Inflammatory macrophage treated with lipopolysaccharide for 4 hours (primary cell): Measurements from ENCODE around the gene ADAP2.
"Not testable (repeated sequence)": the region's sequence is repeated elsewhere in the genome, so short reads cannot be mapped to it uniquely, and the experiment has no call there.

Experiments used
- DNase-seq: peaks from one replicate; pipeline ENCODE4 v3.0.0-alpha.2; 2020

The ADAP2 gene

GRCh38 chr17:30931582-30931981 is 9.8 kb downstream of the ADAP2 start:
- not testable (repeated sequence) for DNase-seq

- DNase-seq: no peak
Measured at GRCh38 chr17:30933966-30934365, 12.2 kb downstream of the ADAP2 start.

GRCh38 chr17:30939051-30939689 is 17.4 kb downstream of the ADAP2 start:
- peak; percentile 42 for DNase-seq

GRCh38 chr17:30942308-30943079 is 20.7 kb downstream of the ADAP2 start:
- no peak for DNase-seq

GRCh38 chr17:30947796-30948195 is 26.1 kb downstream of the ADAP2 start:
- no peak for DNase-seq

GRCh38 chr17:30950189-30950588 is 28.4 kb downstream of the ADAP2 start:
- no peak for DNase-seq

GRCh38 chr17:30950669-30951399 is 29.1 kb downstream of the ADAP2 start:
- DNase-seq: peak; percentile 66

GRCh38 chr17:30952638-30953393 is 31.1 kb downstream of the ADAP2 start:
- DNase-seq: peak; percentile 81

GRCh38 chr17:30954046-30954830 is 32.5 kb downstream of the ADAP2 start:
- peak; percentile 87 for DNase-seq

GRCh38 chr17:30956764-30957374 is 35.1 kb downstream of the ADAP2 start:
- peak; percentile 31 for DNase-seq

GRCh38 chr17:30957741-30958140 is 36.0 kb downstream of the ADAP2 start:
- no peak for DNase-seq

GRCh38 chr17:30958187-30958586 is 36.4 kb downstream of the ADAP2 start:
- DNase-seq: peak; percentile 89

GRCh38 chr17:30961209-30962188 is 39.8 kb downstream of the ADAP2 start:
- DNase-seq: peak; percentile 91

GRCh38 chr17:30964312-30964711 is 42.6 kb downstream of the ADAP2 start:
- peak; percentile 50 for DNase-seq

GRCh38 chr17:30964876-30965275 is 43.1 kb downstream of the ADAP2 start:
- DNase-seq: peak; percentile 41

GRCh38 chr17:30965686-30966085 is 43.9 kb downstream of the ADAP2 start:
- DNase-seq: peak; percentile 92

- peak; percentile 21 for DNase-seq
Measured at GRCh38 chr17:30967911-30968310, 46.2 kb downstream of the ADAP2 start.

GRCh38 chr17:30969989-30970830 is 48.5 kb downstream of the ADAP2 start:
- DNase-seq: peak; percentile 30

GRCh38 chr17:30970831-30971567 is 49.3 kb downstream of the ADAP2 start, which contains the start of gene RNF135:
RNF135 (plus strand) TSS chr17:30971039; CDS start chr17:30971074, 35 bp downstream.
- peak; percentile 86 for DNase-seq
